Gastrocnemius medialis (tissue), 4 donors: Measurements from ENCODE around the gene RANBP10. TPM values are rescaled to one million over a fixed set of nuclear protein-coding genes. Genes with fewer than 3 reads are reported as not detected.

Experiments
- ATAC-seq, 2 donors: fragments of 150-250 bp; one replicate each; pipeline ENCODE4 v1.9.1; 2016
- DNase-seq, 2 donors: peaks; one replicate each; pipeline ENCODE4 v3.0.0-alpha.2; 2019
- H3K27ac ChIP-seq, 4 donors: fragments of 200-600 bp; sonication (generic); 1 replicate in 1 of 4; 2 replicates in 3 of 4; pipeline ENCODE4 v1.5.1; 2016 to 2018; ENCODE audit warnings: mild to moderate bottlenecking in 2 of 4, moderate library complexity in 1 of 4
- H3K27me3 ChIP-seq, 3 donors: fragments of 200-600 bp; sonication (generic) in 2 of 3; 1 replicate in 1 of 3; 2 replicates in 2 of 3; pipeline versions ENCODE4 v1.5.1 to v1.6.0; 2016 to 2019; ENCODE audit warnings: mild to moderate bottlenecking in 1 of 3, moderate library complexity in 1 of 3
- H3K36me3 ChIP-seq, 2 donors: fragments of 200-600 bp; sonication (generic) in 1 of 2; one replicate each; pipeline ENCODE4 v1.5.1; 2017 to 2018
- H3K4me1 ChIP-seq, 2 donors: fragments of 200-600 bp; sonication (generic) in 1 of 2; one replicate each; pipeline ENCODE4 v1.5.1; 2016 to 2017; ENCODE audit warnings: mild to moderate bottlenecking in 2 of 2
- H3K4me3 ChIP-seq, 4 donors: fragments of 200-600 bp; sonication (generic) in 3 of 4; 1 replicate in 1 of 4; 2 replicates in 3 of 4; pipeline ENCODE4 v1.5.1; 2016 to 2019; ENCODE audit warnings: mild to moderate bottlenecking in 2 of 4
- H3K9me3 ChIP-seq, 3 donors: fragments of 200-600 bp; sonication (generic) in 2 of 3; 1 replicate in 1 of 3; 2 replicates in 2 of 3; pipeline ENCODE4 v1.5.1; 2016 to 2019
- CTCF ChIP-seq, 5 experiments: fragments of 450-650 bp in 3 of 5; fragments of 200-600 bp in 2 of 5; sonication (generic) in 2 of 5; IDR thresholded peaks in 4 of 5; conservative IDR thresholded peaks in 1 of 5; 1 replicate in 4 of 5; 2 replicates in 1 of 5; pipeline ENCODE4 v1.5.1; 2016 to 2019; ENCODE audit warnings: antibody characterized with exemption in 5 of 5, mild to moderate bottlenecking in 3 of 5, moderate library complexity in 3 of 5
- POLR2A ChIP-seq, 2 donors: fragments of 450-650 bp; IDR thresholded peaks; one replicate each; pipeline ENCODE4 v1.6.1; 2017; ENCODE audit warnings: antibody characterized with exemption in 2 of 2, mild to moderate bottlenecking in 2 of 2, moderate library complexity in 2 of 2
- in situ Hi-C, 4 donors: fragments of 200-750 bp; cut with MboI; loops; one replicate each; pipeline versions ENCODE4 v1.15.0 to v1.8.0; 2017; ENCODE audit warnings: low sequenced_read_pairs in 4 of 4
- intact Hi-C: fragments of 100-400 bp; cut with DNase I; formaldehyde crosslinking; loops from one replicate; pipeline ENCODE4 v1.15.1; 2023; ENCODE audit warnings: low total_unique reads
- total RNA-seq, 4 donors: library from RNA; depleted of rRNA; stranded (reverse); fragments of >200 nt; gene quantifications; one replicate each; pipeline versions ENCODE4 v1.1.0 to v1.2.3, GENCODE V29; 2016

The RANBP10 gene
- total RNA-seq, 4 donors from 2014 or later: 12.6 to 46.6 (median 14.8) TPM

- ATAC-seq (no peak), DNase-seq (no peak)
- Histone ChIP-seq H3K4me3 (no peak overlapping the region), H3K36me3 (no peaks in the 10 kb centered on the region), H3K4me1 (peaks cover 14 to 19% of the 10 kb centered on the region in 2 donors), H3K27me3 (no peaks in the 10 kb centered on the region), H3K27ac (no peak overlapping the region), H3K9me3 (no peaks in the 10 kb centered on the region)
- in situ Hi-C loops: no loop called here
- intact Hi-C loops: no loop called here
- TF ChIP-seq POLR2A (IDR thresholded peaks at IDR 0.05): no peak
- TF ChIP-seq CTCF (IDR thresholded peaks at IDR 0.05 in 4 of 5, conservative IDR thresholded peaks at IDR 0.05 in 1 of 5): no peak
These were observed 92.6 kb downstream of the RANBP10 start for GRCh38 chr16:67713647-67714273.

- Histone ChIP-seq H3K27me3 (no peaks in the 10 kb centered on the region), H3K4me1 (peaks cover 16 to 23% of the 10 kb centered on the region in 2 donors), H3K27ac (no peak overlapping the region), H3K36me3 (no peaks in the 10 kb centered on the region), H3K9me3 (no peaks in the 10 kb centered on the region), H3K4me3 (no peak overlapping the region)
- in situ Hi-C loops (no loop called here), intact Hi-C loops (no loop called here)
- DNase-seq: no peak
- no peak for TF ChIP-seq POLR2A (IDR thresholded peaks at IDR 0.05)
- no peak for TF ChIP-seq CTCF (IDR thresholded peaks at IDR 0.05 in 4 of 5, conservative IDR thresholded peaks at IDR 0.05 in 1 of 5)
- ATAC-seq: no peak
These were observed 95.8 kb downstream of the RANBP10 start for GRCh38 chr16:67710607-67711006.

GRCh38 chr16:67709050-67709449 is 97.3 kb downstream of the RANBP10 start:
- H3K36me3 ChIP-seq: no peaks in the 10 kb centered on the region
- in situ Hi-C loops: no loop called here
- intact Hi-C loops: loop anchor here (2.0 kb wide), 1 partner anchor 32 kb away; no protein-coding TSS in a partner anchor

GRCh38 chr16:67708368-67708771 is 98.0 kb downstream of the RANBP10 start:
- ATAC-seq (peak; percentile 82 to 95), DNase-seq (peak; percentile 50 to 63)
- no peaks in the 10 kb centered on the region for H3K9me3 ChIP-seq
- H3K27ac ChIP-seq: peak overlapping the region; percentile 71 to 81 (median 73)
- H3K4me1 ChIP-seq: peaks cover 37 to 42% of the 10 kb centered on the region in 2 donors
- H3K27me3 ChIP-seq: no peaks in the 10 kb centered on the region
- TF ChIP-seq POLR2A (IDR thresholded peaks at IDR 0.05) (peak; percentile 8 to 52), CTCF (IDR thresholded peaks at IDR 0.05 in 4 of 5, conservative IDR thresholded peaks at IDR 0.05 in 1 of 5) (no peak)
- intact Hi-C loops (loop anchor here (2.0 kb wide), 1 partner anchor 32 kb away; no protein-coding TSS in a partner anchor), in situ Hi-C loops (no loop called here)
- no peaks in the 10 kb centered on the region for H3K36me3 ChIP-seq
- H3K4me3 ChIP-seq: no peak overlapping the region

More at GRCh38 chr16:67709050-67709449, 97.3 kb downstream of the RANBP10 start:
- Histone ChIP-seq H3K9me3 (no peaks in the 10 kb centered on the region), H3K4me3 (no peak overlapping the region), H3K27me3 (no peaks in the 10 kb centered on the region), H3K4me1 (peaks cover 30 to 36% of the 10 kb centered on the region in 2 donors), H3K27ac (peak overlapping the region; percentile 71 to 81 (median 73))
- ATAC-seq (no peak), DNase-seq (no peak)
- TF ChIP-seq CTCF (IDR thresholded peaks at IDR 0.05 in 4 of 5, conservative IDR thresholded peaks at IDR 0.05 in 1 of 5) (no peak), POLR2A (IDR thresholded peaks at IDR 0.05) (no peak)
